ENCODE results near the gene CARD19.
A peak's percentile ranks its signal among the peaks of the same experiment; 100 is the strongest.
"Not testable (repeated sequence)": the region's sequence is repeated elsewhere in the genome, so short reads cannot be mapped to it uniquely, and the experiment has no call there.

Gene CARD19

GRCh38 chr9:93107151-93107824 lies 11.3 kb downstream of the CARD19 start:
- DNase-seq (ENCODE audit: low spot score), result peak; percentile 47

DNA sequence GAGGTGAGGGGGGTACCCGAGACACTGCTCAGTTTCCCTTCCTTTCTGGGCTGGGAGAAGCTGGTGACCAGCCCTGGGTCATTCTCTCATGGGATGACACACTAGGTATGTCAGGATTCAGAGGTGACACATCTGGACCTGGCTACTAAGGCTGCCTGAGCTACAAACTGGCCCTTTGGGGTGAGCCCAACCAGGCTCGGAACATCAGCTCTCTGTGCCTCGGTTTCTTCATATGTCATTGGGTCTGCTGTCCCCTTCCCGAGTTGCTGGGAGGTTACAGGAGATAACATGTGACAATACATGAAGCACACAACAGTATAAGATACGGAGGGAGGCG lies 11.8 kb downstream of the CARD19 start:
- peak; percentile 42 for DNase-seq (ENCODE audit: low spot score)

- peak; percentile 63 for DNase-seq (ENCODE audit: low spot score)
Measured at GRCh38 chr9:93108291-93109041, 12.4 kb downstream of the CARD19 start.

GRCh38 chr9:93110311-93110855 lies 14.4 kb downstream of the CARD19 start:
- DNase-seq (ENCODE audit: low spot score), result peak; percentile 64

GRCh38 chr9:93111001-93111370 lies 15.0 kb downstream of the CARD19 start:
- peak; percentile 51 for DNase-seq (ENCODE audit: low spot score)

- DNase-seq (ENCODE audit: low spot score), result peak; percentile 63
Measured at GRCh38 chr9:93111371-93112115, 15.5 kb downstream of the CARD19 start.

GRCh38 chr9:93112116-93112863 lies 16.3 kb downstream of the CARD19 start:
- DNase-seq (ENCODE audit: low spot score), result peak; percentile 60

- DNase-seq (ENCODE audit: low spot score), result peak; percentile 37
Measured at GRCh38 chr9:93112864-93113389, 16.9 kb downstream of the CARD19 start.

DNA sequence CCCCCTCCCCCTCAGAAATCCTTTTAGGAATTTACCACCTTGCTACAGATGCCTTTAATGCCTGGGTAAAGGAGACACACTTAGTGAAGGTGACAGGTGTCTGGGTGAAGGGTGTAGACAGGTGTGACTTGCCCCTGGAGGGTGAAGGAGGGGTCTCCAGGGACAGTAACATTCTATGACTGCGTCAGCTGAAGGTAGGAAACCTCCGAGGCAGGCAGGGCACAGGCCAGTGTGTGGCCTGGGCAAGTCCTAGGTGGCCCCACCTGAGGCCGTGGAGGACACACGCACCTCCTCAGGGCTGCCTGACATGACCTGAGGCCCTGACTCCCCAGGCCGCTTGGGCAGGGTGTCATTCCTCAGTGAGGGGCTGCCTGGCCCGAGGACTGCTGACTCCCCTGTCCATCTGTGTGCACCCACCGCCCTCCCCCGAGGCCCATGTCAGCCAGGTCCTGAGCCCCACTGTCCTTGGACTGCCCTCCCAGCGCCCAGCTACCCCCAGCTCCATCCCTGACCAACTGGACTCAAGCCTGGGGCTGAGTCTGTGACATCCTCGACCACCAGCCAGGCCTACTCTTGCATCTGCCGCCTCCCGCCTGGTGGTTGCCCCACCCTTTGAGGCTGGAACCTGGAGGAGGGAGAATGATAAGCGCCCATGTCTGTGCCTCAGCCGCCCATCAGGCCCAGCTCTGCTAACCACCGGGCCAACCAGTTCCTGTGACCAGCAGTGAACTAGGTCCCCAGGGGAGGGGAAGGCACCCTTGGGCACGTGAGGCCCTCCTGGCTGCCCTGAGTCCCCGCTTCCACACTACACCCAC lies 18.4 kb downstream of the CARD19 start:
- peak; percentile 53 for DNase-seq (ENCODE audit: low spot score)

DNA sequence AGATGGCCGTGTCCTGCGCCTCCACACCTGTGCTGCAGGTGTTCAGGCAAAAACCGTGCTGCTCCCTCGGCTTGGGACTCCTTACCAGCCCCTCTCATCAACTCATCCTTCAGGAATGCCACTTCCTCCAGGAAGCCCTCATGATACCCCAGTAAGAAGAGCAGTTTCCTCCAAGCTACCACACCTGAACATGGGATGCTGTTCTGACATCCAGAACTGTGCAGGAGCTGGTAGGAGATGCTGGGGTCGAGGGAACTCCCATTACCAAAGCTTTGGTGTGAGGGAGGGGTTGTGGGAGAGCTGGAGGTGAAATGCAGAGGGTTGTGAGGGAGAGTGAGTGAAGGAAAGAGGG lies 18.9 kb downstream of the CARD19 start:
- DNase-seq (ENCODE audit: low spot score), result peak; percentile 41

GRCh38 chr9:93115486-93116071 lies 19.6 kb downstream of the CARD19 start:
- no peak for DNase-seq (ENCODE audit: low spot score)

GRCh38 chr9:93116072-93116961 lies 20.3 kb downstream of the CARD19 start:
- peak; percentile 62 for DNase-seq (ENCODE audit: low spot score)

DNA sequence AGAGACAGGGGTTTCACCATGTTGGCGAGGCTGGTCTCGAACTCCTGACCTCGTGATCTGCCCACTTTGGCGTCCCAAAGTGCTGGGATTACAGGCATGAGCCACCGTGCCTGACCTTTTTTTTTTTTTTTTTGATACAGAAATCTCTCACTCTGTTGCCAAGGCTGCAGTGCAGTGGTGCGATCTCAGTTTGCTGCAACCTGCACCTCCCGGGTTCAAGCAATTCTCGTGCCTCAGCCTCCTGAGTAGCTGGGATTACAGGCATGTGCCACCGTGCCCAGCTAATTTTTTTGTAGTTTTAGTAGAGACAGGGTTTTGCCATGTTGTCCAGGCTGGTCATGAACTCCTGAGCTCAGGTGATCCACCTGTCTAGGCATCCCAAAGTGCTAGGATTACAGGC lies 21.5 kb downstream of the CARD19 start:
- DNase-seq (ENCODE audit: low spot score), result not testable (repeated sequence)

- DNase-seq (ENCODE audit: low spot score), result no peak
Measured at GRCh38 chr9:93117924-93118862, 22.2 kb downstream of the CARD19 start.

- no peak for DNase-seq (ENCODE audit: low spot score)
Measured at GRCh38 chr9:93118863-93119702, 23.1 kb downstream of the CARD19 start.

DNA sequence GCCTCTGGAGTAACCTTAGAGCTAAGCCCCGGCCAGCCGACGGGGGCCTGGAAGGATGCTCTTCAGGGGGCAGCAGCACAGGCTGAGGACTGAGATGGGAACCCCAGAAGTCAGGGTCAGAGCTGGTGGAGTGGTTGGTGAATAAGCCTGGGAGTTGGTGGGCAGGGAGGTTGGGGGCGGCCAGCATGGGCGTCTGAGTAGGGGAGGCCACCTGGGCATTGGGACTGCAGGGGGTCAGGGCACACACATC lies 23.6 kb downstream of the CARD19 start:
- DNase-seq (ENCODE audit: low spot score), result no peak

DNA sequence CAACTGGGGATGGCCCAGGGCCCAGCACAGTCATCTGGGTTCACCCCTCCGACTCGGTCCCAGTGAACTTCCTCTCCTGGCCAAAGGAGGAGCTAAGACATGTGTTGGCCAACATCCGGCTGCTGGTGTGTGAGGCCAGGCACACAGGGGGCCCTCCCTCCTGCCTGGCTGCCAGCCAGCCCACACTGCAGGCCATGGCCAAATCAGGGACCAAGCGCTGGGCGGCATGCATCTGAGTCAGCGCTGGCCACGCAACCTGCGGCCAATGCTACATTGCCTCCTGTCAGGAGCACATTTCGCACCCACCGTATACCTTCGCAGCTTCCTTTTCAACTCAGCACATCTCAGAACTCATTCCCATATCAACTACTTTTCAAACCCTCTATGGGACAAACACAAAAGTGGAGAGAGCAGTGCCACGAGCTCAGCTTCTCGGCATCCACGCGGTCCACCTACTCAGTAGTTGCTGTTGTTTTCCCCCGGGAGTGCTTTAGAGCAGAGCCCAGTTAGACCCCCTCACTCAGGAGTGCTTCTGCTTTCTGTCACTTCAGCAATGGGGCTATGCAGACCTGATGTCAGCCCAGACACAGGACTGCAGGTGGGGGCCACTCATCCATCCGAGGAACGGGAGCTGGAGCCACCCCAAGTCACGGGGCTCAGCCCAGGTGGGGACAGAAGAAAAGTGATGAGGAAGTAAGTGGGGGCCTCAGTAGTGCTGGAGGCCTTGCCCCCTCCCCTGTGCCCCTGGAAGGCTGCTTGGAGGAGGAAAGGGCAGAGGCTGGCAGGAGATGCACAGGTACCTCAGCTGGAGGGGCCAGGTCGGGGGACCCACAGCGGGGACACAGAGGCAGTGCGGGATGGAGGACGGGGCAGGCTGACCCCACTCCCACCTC lies 24.2 kb downstream of the CARD19 start:
- peak; percentile 70 for DNase-seq (ENCODE audit: low spot score)

All from left forelimb (tissue), 1 donor.